HG03571 (cell line): ENCODE measurements around the gene VILL.
"Not testable (repeated sequence)": the region's sequence is repeated elsewhere in the genome, so short reads cannot be mapped to it uniquely, and the experiment has no call there.

ENCODE experiments used
- ATAC-seq: cut with Tn5 transposase; IDR thresholded peaks from one replicate; pipeline ENCODE4 v1.9.1; 2021; ENCODE audit not compliant: unreplicated experiment

VILL gene

DNA sequence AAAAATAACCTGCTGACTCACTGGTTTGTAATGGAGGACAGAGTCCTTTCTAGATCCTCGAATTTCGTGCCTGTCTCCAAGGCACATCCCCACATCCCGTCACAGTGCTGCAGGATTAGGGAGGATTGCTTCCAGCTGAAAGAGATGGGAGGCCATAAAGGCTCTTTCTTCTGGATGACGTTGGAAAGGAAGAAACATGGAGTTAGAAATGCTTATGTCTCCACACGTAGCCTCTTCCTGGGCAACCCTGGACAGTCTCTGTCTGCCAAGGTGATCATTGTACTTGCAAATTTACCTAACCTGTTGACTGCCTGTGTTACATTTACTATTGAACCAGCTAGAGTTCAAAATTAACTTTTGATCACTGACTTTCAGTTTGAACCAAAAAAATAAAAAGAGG, 27.6 kb upstream of the VILL start:
- ATAC-seq: no peak

DNA sequence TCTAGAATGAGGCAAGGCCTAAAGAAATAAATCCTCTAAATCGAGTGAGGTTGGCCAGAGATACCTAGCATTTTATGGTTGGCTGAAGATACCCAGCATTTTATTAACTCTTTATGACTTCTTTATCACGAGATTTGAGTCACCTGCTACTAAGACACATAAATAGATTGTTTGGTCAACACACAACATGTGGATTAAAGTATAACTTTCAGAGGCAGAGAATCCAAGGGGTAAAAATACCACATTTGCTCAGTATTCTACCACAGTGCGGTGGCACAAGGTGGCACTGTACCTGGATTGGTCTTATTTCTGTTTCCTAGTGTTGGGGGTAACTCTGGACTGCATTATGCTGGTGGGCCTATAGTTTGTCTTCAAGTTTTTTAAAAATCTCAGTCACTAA, 27.0 kb upstream of the VILL start:
- no peak for ATAC-seq

DNA sequence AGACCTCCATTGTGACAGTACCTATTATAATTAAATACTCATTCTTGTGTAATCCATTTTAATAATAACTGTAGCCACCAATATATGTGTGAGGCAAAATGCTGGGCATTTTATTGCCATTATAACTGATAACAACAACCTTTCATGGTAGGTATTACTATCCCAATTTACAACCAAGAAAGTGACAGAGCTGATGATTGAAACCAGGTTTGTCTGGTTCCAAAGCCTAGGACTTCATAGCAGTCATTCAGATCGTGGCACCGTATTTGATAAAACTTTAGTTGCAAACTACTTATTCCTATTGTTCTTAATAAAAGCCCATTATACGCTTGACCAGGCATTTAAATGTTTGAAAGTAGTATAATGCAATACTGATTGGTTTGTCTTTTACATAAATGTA, 26.4 kb upstream of the VILL start:
- no peak for ATAC-seq

DNA sequence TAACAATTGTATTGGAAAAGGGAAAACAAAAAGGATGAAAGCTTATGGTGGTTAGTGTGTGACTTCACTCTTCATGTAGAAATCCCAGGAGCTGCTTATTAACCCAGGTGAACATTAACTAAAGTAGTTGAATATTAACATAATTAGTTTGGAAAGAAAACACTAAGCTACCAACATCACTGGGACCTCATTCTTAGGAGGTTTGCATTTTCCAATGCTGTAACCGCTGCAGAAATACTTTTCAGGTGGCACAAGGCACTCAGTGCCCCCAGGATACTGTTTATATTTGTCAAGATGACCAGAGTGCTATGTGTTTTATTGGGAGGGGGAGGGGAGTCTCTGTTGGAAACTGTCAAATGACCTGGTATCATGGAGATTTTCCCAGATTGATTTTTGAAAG, 25.9 kb upstream of the VILL start:
- ATAC-seq: no peak

DNA sequence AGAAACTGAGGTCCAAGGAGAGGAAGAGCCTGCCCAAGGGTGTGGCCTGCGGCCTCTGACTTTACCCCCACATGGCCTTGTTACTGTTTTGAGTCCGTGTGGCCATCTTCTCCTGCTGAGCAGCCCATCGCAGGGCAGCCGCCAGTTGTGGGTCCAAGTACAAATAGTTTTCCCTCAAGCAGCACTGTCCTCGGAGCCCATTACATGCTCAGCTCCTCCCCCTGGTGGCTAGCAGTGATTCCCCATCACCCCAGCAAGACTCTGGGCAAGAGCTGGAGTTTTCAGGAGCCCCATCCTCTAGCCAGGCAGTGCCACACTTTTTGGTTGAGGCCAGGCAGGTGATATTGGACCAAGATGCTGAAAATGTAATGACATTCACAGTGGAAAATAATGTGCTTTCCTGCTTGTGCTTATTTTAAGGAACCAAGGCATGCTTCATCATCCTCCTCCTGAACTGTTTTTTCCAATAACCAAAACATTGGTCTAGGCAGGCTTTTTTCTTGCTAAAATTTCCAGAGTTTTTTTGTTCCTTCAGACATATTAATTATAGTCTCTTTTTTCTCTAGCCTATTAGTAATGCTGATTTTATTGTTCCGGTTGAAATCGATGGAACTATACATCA, 23.2 kb upstream of the VILL start:
- ATAC-seq: no peak

DNA sequence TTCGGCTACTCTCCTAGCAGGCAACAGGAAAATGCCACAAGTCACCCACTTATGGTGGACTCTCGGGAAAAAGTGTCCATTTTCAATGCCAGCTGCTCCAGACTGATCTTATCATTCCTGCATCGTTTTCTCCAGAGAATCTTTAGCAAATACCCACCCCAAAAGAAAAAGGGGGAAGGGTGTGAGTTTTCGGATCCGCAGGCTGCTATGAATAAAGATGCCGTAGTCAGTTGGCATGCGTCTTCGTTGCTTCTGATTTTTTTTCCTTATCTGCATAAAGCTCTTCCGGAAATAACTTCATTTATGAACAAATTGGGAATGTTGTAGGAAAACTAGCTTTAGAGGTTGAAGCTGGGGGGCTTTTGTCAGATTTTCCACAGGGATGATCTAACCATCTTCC, 22.4 kb upstream of the VILL start:
- ATAC-seq: no peak

DNA sequence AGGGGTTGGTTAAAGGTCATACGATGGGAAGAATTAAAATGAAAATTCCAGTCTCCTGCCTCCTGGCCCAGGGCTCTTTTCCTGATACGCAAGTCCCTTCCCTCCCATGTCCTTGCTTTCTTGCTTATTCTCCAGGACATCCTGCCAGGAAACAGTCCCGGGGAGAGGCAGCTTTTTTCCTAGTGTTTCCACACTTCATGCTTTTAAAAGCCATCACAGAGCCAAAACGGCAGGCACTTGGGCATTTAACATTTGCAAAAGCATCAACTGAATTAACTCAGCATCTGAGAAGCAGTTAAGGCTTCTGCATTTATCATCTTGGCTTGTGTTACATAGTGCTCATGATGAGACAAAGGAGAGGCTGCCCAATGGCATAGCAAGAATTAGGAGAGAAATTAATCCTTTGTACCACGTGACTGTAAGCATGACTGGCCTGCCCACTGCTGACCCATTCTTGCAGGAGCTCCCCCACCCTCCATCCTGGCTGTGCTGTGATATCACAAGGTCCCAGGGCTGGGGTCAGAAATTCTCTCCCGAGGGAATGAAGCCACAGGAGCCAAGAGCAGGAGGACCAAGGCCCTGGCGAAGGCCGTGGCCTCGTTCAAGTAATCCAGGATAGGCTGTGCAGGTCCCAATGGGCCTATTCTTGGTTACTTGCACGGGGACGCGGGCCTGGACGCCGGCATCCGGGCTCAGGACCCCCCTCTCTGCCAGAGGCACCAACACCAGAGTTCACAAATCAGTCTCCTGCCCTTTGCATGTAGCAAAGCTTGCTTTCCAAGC, 21.6 kb upstream of the VILL start:
- no peak for ATAC-seq

DNA sequence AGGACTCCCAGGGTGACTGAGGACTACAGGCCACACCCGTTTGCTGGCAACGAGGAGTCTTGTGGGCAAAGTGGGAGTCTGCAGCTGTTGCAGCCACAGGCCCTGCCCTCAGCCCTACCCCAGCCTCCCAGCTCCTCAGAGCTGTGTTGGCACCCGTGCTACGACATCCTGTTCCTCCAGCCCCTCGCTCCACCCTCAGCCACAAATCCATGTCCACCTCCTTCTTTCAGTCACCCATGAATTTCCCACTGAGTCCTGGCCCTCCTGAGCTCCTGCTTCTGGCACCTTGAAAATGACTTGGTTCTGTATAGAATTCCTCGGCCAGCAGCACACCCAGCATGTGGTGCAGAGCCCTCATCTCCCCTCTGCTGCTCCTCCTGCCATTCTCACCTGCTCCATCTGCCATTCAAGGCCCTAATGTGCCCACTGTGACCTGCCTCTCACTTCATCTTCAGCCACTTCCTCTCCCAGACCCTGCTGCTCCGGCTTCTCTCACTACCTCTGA, 20.9 kb upstream of the VILL start:
- ATAC-seq: no peak

DNA sequence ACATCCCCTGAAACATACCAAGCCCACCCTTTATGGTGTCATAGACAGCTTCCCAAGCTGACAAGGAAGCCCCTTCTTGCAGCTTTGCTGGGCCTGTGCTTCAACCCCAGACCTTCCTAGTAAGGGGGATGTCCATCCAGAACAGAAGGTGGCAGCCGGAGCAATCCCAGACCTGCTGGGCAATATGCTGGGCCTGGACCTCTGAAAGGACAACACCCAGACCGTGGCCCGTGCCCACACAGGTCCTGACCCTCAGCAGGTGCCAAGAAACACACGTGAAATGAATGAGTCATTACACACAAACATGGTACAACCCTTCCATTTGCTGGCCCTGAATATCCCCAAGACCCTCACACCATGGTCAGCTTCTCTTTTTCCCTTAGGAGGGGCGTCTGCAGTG, 19.8 kb upstream of the VILL start:
- ATAC-seq: no peak

DNA sequence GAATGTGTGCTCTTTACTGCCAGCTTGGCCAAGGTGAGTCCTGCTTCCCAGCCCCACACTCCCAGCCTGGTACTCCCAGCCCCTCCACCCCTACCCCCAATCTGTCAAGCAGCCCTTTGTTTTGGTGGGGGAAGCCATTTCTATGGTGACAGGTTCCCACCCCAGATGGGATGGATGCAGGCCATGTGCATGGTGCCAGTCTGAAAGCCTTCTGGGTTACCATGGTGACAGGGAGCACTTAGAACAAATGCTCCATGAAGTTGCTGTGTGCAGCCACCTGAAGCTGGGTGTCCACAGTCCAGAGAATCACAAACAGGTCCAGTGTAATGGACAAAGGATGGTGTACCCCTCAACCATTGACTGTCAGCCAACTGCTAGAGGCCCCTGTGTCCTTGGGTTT, 19.1 kb upstream of the VILL start:
- no peak for ATAC-seq

DNA sequence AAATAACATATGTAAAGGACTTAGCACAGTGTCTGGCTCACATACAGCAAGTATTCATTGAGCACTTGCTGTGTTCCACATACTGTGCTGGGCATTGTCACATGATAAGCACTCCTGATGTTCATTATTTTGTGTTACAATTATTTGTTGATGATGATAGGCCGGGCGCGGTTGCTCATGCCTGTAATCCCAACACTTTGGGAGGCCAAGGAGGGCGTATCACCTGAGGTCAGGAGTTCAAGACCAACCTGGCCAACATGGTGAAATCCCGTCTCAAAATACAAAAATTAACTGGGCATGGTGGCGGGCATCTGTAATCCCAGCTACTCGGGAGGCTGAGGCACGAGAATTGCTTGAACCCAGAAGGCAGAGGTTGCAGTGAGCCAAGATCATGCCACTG, 18.5 kb upstream of the VILL start:
- ATAC-seq: not testable (repeated sequence)

DNA sequence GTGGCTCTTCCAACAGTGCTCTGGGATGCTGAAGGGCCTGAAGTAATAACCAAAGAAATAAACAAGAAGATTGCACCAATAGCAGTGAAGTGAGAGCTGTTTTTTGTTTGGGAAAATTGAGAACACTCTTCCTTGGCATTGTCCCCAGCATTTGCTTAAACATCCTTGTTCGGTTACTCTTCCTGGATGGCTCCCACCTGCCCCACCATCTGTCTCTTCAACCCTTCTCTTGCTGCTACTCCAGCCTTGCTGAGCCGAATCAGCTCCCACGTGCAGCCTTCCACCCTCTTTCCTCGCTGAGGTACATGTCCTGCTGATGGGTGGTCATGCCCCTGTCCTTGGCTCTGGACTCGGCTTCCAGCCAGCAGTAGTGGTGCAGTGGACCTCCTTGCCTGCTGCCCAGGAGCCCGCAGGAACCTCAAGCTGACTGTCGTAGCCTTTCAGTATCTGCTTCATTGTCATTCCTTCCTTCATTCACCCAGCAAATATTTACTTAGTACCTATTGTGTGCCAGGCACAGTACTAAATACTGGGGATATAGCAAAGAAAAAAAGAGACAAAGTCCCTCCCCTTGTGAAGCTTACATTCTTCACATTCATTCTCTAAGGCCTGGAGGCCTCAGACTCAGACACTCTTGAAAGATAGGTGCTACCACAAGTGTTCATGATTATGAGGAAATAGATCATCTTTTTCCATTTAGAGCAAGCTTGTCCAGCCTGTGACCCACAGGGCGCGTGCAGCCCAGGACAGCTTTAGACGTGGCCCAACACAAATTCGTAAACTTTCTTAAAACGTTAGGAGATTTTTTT, 17.1 kb upstream of the VILL start:
- ATAC-seq: no peak

DNA sequence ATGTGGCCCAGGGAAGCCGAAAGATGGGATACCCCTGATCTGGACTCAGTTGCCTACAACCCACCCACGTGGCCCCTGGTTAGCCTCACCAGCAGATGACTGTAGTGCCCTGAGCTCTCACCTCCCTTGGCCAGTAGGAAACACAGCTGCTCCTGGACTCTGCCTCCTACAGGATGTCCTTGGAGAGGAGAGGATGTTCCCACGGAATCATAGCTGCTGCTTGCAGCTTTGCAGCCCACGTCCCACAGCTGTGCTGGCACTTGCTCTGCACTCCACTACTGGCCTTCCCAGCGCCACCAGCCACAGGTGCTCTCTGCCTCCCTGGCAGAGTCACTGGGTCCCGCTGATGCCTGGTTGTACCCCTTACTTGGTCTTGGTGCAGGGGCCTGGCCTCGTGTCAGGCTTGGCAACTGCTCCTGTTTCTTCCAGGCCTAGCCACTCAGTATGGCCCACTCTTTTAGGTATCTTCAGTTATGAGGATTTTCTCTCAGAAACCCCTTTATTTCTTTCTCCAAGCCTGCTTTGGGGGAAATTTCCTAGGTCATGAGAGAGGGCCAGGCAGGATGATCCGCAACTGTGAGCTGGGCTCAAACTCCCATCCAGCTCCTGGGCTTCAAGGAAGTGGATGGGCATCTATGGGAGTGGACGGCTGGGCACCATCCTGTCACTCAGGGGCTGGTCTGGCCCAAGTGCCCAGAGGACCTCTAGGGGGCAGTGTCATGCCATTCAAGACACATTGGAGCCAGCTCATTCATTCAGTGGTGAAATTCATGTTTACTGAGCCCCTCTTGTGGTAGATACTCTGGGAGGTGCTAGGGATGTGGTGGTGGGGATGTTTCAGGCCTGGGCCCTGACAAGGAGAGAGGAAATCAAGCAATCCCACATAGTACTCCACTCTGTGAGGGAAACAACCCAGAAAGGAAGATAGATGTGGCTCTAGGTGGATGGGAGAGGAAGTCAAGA, 16.2 kb upstream of the VILL start:
- ATAC-seq: peak; percentile 76

DNA sequence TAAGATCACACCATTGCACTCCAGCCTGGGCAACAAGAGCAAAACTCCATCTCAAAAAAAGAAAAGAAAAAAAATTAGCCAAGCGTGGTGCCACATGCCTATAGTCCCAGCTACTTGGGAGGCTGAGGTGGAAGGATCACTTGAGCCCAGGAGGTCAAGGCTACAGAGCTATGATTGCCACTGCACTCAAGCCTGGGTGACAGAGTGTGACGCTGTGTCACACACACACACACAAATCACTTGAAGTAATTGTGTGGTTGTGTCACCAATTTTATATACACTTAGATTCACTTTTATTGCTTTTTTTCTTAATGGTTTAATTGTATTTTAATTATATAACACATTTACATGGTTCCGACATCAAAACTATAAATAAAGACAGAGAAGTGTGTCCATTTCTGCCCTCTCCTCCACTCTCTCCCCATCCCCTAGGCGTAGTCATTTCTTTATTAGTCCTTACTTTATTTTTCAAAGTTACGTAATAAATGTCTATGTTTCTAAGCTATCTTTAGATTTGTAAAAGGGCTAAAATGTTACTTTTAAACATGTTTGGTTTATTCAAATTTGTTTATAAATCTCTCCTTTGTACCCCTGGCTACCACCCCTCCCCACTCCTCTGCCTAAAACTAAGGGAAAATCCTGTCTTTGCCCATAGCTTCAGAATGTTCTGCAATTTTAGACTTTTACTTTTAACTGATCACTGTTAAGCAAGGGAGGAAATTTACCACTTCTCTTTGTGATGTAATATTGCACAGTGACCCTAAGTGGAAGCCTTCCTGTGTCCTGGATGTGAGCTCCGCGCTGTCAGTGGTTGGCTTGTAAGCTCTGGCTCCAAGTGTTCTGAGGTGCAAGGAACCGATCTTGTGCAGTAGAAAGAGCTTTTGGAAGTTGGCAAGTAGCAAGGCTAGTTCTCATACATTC, 10.8 kb upstream of the VILL start:
- ATAC-seq: no peak

DNA sequence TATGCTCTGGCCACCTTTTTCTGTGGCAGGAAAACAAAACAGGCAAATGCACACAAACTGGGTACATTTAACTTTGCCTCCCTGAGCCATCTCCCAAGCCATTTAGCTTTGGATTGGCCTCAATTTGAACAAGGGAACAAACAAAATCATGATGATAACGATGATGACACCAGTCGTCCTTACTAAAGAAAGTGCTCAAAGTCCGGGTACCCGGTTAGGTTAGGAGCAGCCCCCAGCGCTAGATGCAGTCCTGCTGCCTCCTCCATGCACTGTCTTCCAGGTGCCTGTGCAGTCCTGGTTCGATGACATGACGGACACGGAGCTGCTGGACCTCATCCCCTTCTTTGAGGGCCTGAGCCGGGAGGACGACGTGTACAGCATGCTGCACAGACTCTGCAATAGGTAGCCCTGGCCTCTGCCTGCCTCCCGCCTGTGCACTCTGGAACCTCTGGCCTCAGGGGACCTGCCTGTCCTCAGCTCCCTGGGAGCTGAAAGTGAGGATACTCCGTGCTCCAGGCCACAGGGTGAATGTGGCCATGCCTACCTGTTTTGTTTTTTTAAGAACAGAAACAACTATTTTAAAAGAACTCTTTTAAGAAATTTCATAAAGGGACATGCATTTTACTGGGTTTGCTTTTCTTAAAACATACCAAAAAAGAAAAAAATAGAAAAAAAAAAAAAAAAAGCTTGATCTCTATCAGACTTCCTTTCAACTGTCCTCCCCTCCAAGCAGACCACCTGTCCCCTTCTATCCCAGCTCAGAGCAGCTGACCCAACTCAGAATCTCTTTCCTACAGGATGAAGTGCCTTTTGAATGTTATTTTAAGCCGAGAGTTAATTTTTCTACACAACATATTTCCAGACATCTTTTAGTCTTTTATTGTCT, 9.9 kb upstream of the VILL start:
- ATAC-seq: no peak

DNA sequence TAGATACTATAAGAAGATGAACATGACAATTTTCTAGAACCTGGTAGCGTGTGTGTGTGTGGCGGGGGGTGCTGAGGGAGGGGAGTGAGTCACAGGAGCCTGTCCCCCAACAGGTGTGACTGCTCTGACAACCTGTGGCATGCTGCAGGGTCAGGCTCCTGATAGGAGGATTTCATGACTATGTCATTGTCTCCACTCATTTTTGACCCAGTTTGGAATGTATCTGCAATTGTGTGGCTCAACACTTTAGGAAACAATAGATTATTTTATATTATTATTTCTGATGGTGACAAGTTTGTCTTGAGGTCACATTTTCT, 9.3 kb upstream of the VILL start:
- ATAC-seq: no peak

DNA sequence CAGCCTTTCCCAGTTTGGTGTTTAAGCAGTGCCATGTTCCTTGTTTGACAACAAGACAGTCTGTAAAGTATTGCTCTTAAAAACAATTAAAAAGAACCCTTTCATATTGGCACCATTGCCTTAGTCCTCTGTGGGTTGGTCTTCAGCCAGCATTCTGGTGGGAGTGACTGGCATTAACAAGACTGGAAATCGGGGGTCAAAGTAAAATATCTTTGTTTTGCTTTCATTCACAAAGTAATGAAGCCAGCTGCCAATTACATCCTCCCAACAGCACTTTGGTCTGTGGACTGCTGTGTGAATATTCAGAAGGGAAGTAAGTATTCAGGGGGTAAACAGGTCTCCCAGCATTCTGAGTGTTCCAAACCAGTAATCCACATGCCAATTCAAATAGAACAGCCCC, 8.3 kb upstream of the VILL start:
- ATAC-seq: no peak

DNA sequence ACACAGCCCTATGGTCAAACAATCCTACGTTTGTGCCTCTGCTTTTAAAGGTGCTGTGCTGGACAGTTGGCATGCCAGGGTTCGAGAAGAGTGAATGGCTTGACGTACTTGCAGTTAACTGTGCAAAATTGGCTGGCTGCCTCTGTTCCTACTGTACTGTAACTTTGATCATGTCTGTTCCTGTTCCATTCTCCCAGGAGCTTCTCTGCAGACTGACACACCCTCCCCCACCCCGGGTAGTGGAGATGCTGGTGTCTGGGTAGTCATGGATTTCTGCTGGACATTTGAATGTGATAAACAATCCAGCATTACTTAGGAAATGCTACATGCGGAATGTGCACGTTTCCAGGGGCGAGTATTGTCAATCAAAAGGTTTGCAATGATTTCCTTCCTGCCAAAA, 6.5 kb upstream of the VILL start:
- no peak for ATAC-seq

DNA sequence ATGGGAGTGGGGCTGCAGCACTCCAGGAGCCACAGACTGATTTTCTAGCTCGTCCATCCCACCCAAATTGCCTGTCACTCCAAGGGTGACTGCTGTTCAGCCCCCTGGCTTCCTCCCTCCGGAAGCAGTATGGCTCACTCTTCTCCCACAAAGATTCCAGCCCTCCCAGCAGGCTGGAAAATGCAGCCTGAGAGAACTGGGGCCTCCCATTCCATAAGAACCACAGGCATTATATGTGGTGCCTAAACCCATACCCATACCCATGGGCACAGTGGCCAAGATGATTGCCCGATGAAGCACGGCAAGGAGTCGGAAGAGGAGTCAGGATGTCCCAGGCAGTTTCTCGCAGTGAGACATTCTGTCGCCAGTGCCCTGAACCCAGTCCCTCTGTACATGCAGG, 6.0 kb upstream of the VILL start:
- ATAC-seq: no peak
